ENCODE measurements around the gene CTNNA2. TPM values are rescaled to one million over a fixed set of nuclear protein-coding genes. Genes with fewer than 3 reads are reported as not detected.

CTNNA2 gene
- polyA plus RNA-seq, 2 of the 4 experiments (the other 2 are of a cell fraction): 0.50 to 0.94 TPM

DNA sequence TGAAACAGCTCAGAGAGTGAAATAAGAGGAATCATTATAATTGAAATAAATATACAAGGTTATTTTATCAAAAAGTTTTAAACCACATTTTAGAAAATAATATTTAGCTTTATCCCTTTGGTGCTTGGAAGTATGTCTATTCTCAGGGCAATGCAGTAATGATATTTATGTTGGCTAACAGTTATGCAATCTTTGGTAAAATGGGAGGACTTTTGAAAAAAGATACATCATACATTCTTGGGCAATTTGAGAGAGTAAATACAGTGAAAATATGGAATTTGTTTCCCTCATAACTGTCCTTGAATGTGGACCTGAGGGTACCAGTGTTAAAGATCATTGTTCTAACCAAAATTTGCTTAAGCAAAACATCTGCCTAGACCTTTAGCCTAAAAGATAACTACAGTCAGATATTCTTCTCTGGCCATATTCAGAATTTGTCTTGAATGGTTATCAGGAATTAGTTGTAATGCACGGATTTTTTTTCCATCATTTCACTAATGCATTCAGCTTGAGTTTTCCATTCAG, 654.5 kb downstream of the CTNNA2 start (continued):
- TF ChIP-seq CHD2 (IDR thresholded peaks at IDR 0.05; ENCODE audit: low read length, partially characterized antibody): no peak
- TF ChIP-seq FOSL2 (IDR thresholded peaks at IDR 0.05): no peak
- TF ChIP-seq FOSL2 (CRISPR knock-in tag; IDR thresholded peaks at IDR 0.05): no peak
- no peak for TF ChIP-seq CBX8 (IDR thresholded peaks at IDR 0.05)
- TF ChIP-seq ZSCAN20 (CRISPR knock-in tag; IDR thresholded peaks at IDR 0.05): no peak
- TF ChIP-seq, protein P1, sequence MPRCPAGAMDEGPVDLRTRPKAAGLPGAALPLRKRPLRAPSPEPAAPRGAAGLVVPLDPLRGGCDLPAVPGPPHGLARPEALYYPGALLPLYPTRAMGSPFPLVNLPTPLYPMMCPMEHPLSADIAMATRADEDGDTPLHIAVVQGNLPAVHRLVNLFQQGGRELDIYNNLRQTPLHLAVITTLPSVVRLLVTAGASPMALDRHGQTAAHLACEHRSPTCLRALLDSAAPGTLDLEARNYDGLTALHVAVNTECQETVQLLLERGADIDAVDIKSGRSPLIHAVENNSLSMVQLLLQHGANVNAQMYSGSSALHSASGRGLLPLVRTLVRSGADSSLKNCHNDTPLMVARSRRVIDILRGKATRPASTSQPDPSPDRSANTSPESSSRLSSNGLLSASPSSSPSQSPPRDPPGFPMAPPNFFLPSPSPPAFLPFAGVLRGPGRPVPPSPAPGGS (IDR thresholded peaks at IDR 0.05): no peak
- TF ChIP-seq BHLHE40 (IDR thresholded peaks at IDR 0.05; ENCODE audit: low read depth, low read length): no peak

DNA sequence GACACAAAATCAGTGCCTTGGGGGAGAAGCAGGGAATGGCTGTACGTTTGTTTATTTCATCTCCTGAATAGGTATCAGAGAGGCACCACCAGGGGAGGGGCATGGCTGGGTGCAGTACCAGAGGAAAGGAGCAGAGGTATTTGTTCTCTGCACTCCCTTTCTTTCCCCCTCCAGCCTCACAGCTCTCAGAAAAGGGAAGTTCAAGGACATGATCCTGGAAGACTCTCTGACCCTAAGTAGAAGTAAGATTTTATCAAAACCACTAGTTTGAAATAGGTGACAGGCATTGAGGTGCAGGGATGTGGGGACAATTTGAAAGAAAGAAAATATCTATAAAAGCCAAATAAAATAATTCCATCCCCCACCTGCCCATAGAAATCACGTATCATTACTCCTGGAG, 655.2 kb downstream of the CTNNA2 start:
- no peak for DNase-seq (ENCODE audit: low read depth in 1 of 2, low spot score in 1 of 2)
- CTCF ChIA-PET: no interaction called here
- no peak overlapping the region for H3K27ac ChIP-seq
- TF ChIP-seq HOXA7 (CRISPR knock-in tag; IDR thresholded peaks at IDR 0.05) (no peak), RARB (CRISPR knock-in tag; IDR thresholded peaks at IDR 0.05) (no peak), CHD4 (IDR thresholded peaks at IDR 0.05; ENCODE audit: borderline replicate concordance) (no peak), FOSL2 (IDR thresholded peaks at IDR 0.05) (no peak), FOSL2 (CRISPR knock-in tag; IDR thresholded peaks at IDR 0.05) (no peak), PHF8 (IDR thresholded peaks at IDR 0.05; ENCODE audit: borderline replicate concordance, low read depth) (no peak), MAZ (IDR thresholded peaks at IDR 0.05; ENCODE audit: borderline replicate concordance, low read depth, low read length) (no peak)
- H3K4me3 ChIP-seq: no peak overlapping the region
- POLR2A ChIA-PET: no interaction called here
- peaks cover 7% of the 10 kb centered on the region; the same call in 1 of the 3 replicates for H3K9me3 ChIP-seq
- H3K4me1 ChIP-seq: no peaks in the 10 kb centered on the region
- no peak overlapping the region for H3K4me2 ChIP-seq
- WGBS (ENCODE audit: missing lambda C conversion rate): 4% methylated on average over 2 of the region's 2 CpGs
- FAIRE-seq: no peak
- ATAC-seq: no peak

DNA sequence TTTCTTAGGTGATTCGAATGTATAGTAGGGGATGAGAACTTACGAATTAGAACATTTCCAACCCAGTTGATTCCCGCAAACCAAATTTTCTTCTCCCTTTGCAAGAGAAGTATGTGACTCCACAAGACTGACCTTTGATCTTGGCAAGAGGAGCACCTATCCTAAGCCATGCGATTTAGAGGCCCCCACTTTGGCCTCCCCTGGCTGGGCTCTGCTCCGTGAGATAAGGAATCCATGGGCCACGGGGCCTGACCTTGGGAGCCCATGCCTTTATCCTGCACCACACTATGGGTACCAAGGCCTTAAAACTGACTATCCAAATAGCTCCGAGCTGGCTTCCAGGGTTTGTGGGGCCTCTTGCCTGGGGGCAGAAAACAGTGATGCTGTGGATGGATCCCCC, 656.0 kb downstream of the CTNNA2 start:
- no peak overlapping the region for H3K27ac ChIP-seq
- no peak overlapping the region for H3K4me2 ChIP-seq
- CTCF ChIA-PET: no interaction called here
- no peak for DNase-seq (ENCODE audit: low read depth in 1 of 2, low spot score in 1 of 2)
- peaks cover 8% of the 10 kb centered on the region; the same call in 1 of the 3 replicates for H3K9me3 ChIP-seq
- no peaks in the 10 kb centered on the region for H3K4me1 ChIP-seq
- ATAC-seq: no peak
- no peak for FAIRE-seq
- TF ChIP-seq HOXB5 (CRISPR knock-in tag; IDR thresholded peaks at IDR 0.05): no peak
- H3K4me3 ChIP-seq: no peak overlapping the region
- 26% methylated on average over 7 of the region's 7 CpGs for WGBS (ENCODE audit: missing lambda C conversion rate)
- POLR2A ChIA-PET: no interaction called here

DNA sequence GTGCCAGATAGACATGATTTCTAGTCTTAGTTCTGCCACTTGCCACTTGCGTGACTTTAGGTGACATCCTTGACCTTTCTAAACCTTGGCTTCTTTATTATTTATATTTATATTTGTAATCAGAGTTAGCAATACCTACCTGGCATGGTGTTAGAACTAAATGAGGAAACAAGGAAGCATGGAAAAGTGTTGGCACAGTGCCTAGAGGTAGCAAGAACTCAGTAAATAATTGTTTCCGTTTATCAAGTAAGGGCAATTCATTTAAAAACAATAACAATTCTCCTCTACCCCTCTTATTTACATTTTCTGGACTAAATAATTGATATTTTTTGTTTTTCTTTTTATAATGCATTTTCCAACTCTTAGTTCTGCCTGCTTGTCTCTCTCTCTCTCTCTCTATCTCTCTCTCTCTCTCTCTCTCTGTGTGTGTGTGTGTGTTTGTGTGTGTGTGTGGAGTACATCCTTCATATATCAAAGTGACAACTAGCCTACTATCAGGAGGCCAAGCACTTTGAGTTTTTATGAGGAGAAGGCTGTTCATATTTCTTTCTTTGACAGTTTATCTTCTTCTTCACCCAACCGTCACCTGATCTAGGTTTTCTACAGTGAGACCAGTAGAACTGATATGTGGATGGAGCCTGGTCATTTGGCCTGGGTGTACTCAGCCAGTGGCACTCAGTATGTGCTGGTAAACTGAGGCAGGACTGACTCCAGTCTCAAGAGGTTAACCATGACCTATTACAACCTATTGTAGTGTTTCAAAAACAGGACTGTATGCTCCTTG, 657.2 kb downstream of the CTNNA2 start:
- H3K27ac ChIP-seq: no peak overlapping the region
- H3K4me3 ChIP-seq: no peak overlapping the region
- ChIA-PET POLR2A (no interaction called here), CTCF (no interaction called here)
- peaks cover 8% of the 10 kb centered on the region; the same call in 1 of the 3 replicates for H3K9me3 ChIP-seq
- ATAC-seq (no peak), FAIRE-seq (no peak), DNase-seq (ENCODE audit: low read depth in 1 of 2, low spot score in 1 of 2) (no peak)
- no peaks in the 10 kb centered on the region for H3K4me1 ChIP-seq
- TF ChIP-seq ZFP36 (IDR thresholded peaks at IDR 0.05; ENCODE audit: borderline replicate concordance, partially characterized antibody): no peak
- no peak for TF ChIP-seq CBX2 (IDR thresholded peaks at IDR 0.05; ENCODE audit: borderline replicate concordance, low read depth)
- TF ChIP-seq FOSB (CRISPR knock-in tag; IDR thresholded peaks at IDR 0.05): no peak
- no peak overlapping the region for H3K4me2 ChIP-seq
- 26% methylated on average over 3 of the region's 3 CpGs for WGBS (ENCODE audit: missing lambda C conversion rate)

DNA sequence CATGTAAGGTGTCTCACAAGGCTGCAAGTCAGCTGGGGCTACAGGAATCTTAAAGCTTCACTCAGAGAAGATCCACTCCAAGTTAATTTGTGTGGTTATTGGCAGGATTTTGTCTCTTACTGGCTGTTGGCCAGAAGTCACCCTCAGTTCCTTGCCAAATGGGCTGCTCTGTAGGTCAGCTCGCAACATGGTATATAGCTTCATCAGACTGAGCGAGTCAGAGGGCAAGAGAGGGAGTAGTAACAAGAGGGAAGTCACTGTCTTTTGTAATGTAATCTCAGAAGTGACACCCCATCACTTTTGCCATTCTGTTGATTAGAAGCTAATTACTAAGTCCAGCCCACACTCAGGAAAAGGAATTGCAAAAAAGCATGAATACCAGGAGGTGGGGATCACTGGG, 672.2 kb downstream of the CTNNA2 start:
- Histone ChIP-seq H3K9me3 (peaks cover 3% of the 10 kb centered on the region; the same call in 2 of the 3 replicates), H3K4me1 (no peaks in the 10 kb centered on the region), H3K4me3 (no peak overlapping the region), H3K4me2 (no peak overlapping the region), H3K27ac (no peak overlapping the region)
- FAIRE-seq (no peak), ATAC-seq (no peak), DNase-seq (ENCODE audit: low read depth in 1 of 2, low spot score in 1 of 2) (no peak)
- POLR2A ChIA-PET: no interaction called here
- CTCF ChIA-PET: no interaction called here
- 6% methylated on average over 2 of the region's 2 CpGs for WGBS (ENCODE audit: missing lambda C conversion rate)
- no peak for TF ChIP-seq RFX5 (IDR thresholded peaks at IDR 0.05)
- no peak for TF ChIP-seq CHD4 (IDR thresholded peaks at IDR 0.05; ENCODE audit: borderline replicate concordance)
- TF ChIP-seq, protein P1 (IDR thresholded peaks at IDR 0.05): no peak
- TF ChIP-seq ZNF302 (CRISPR knock-in tag; IDR thresholded peaks at IDR 0.05): no peak
- no peak for TF ChIP-seq EP300 (IDR thresholded peaks at IDR 0.05)
- no peak for TF ChIP-seq MYC (IDR thresholded peaks at IDR 0.05; ENCODE audit: borderline replicate concordance, low read length)
- no peak for TF ChIP-seq HOXB13 (CRISPR knock-in tag; IDR thresholded peaks at IDR 0.05; ENCODE audit: low read depth)
- no peak for TF ChIP-seq EHF (CRISPR knock-in tag; IDR thresholded peaks at IDR 0.05)
- no peak for TF ChIP-seq ZSCAN20 (CRISPR knock-in tag; IDR thresholded peaks at IDR 0.05)
- no peak for TF ChIP-seq CHD2 (IDR thresholded peaks at IDR 0.05; ENCODE audit: low read length, partially characterized antibody)
- no peak for TF ChIP-seq BHLHE40 (IDR thresholded peaks at IDR 0.05; ENCODE audit: low read depth, low read length)
- no peak for TF ChIP-seq TFCP2L1 (CRISPR knock-in tag; IDR thresholded peaks at IDR 0.05)
- TF ChIP-seq RAD21 (conservative IDR thresholded peaks at IDR 0.05 in 1 of 2, IDR thresholded peaks at IDR 0.05 in 1 of 2): no peak
- TF ChIP-seq JUNB (IDR thresholded peaks at IDR 0.05): no peak
- TF ChIP-seq GATA3 (IDR thresholded peaks at IDR 0.05; ENCODE audit: borderline replicate concordance): no peak
- TF ChIP-seq HDAC2 (IDR thresholded peaks at IDR 0.05): no peak
- no peak for TF ChIP-seq MAZ (IDR thresholded peaks at IDR 0.05; ENCODE audit: borderline replicate concordance, low read depth, low read length)
- no peak for TF ChIP-seq RCOR1 (IDR thresholded peaks at IDR 0.05; ENCODE audit: low read depth, low read length)

Measured in A549 (cell line).